GM23338 (cell line): ENCODE data around the gene FUCA1.
A peak's percentile ranks its signal among the peaks of the same experiment; 100 is the strongest.

ENCODE experiments used
- CTCF ChIP-seq, 2 experiments: fragments of 200-600 bp in 1 of 2; sonication (generic) in 1 of 2; conservative IDR thresholded peaks; 2 replicates each; pipeline versions ENCODE4 v1.5.1 to v1.6.1; 2016 to 2017; ENCODE audit warnings: antibody characterized with exemption in 2 of 2, low read depth in 2 of 2, mild to moderate bottlenecking in 2 of 2, moderate library complexity in 1 of 2
- ETS1 ChIP-seq: IDR thresholded peaks from 2 replicates; pipeline ENCODE4 v1.6.1; 2016; ENCODE audit warnings: antibody characterized with exemption
- EZH2 ChIP-seq: fragments of 200-600 bp; sonication (generic); IDR thresholded peaks from one replicate; pipeline ENCODE4 v1.8.0; 2017; ENCODE audit warnings: antibody characterized with exemption, mild to moderate bottlenecking, low read depth; ENCODE audit not compliant: unreplicated experiment
- EZH2phosphoT487 ChIP-seq: fragments of 200-600 bp; sonication (generic); IDR thresholded peaks from one replicate; pipeline ENCODE4 v1.8.1; 2018; ENCODE audit warnings: antibody characterized with exemption; ENCODE audit not compliant: unreplicated experiment
- JUNB ChIP-seq: IDR thresholded peaks from one replicate; pipeline ENCODE4 v1.6.1; 2016; ENCODE audit warnings: antibody characterized with exemption; ENCODE audit not compliant: unreplicated experiment
- POLR2AphosphoS5 ChIP-seq: IDR thresholded peaks from 2 replicates; pipeline ENCODE4 v1.6.1; 2016; ENCODE audit warnings: antibody characterized with exemption, low read depth
- TF ChIP-seq, protein P1 (sequence below): IDR thresholded peaks from one replicate; pipeline ENCODE4 v1.6.1; 2018; ENCODE audit warnings: antibody characterized with exemption; ENCODE audit not compliant: unreplicated experiment

DNA sequence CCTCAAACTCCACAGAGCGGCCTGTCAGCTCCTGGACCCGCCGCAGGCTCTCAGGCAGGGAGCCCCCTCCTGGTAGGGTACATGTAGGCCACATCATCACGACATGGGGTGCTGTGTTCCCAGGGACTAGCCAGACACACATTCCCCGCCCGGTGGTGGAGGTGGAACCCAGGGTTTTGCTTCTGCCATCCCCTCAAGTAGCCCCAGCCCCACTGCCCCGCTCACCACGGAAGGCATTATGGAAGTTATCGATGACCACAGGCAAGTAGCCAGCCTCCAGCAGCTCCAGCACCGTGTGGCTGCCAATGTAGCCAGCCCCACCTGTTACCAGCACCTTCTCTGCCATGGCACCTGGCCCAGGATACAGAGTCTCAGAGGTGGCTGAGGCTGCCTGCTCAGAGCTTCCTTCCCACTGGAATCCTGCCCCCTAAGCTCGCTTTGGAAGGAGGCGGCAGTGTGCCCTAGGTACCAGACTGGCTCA lies 69.4 kb downstream of the FUCA1 start:
- TF ChIP-seq CTCF (conservative IDR thresholded peaks at IDR 0.05; ENCODE audit: low read depth in 2 of 2) (peak; percentile 34 to 63; a peak in 3 of 4 replicates), EZH2 (no peak), EZH2phosphoT487 (no peak), POLR2AphosphoS5 (no peak), ETS1 (no peak), JUNB (no peak)
- TF ChIP-seq, protein P1, sequence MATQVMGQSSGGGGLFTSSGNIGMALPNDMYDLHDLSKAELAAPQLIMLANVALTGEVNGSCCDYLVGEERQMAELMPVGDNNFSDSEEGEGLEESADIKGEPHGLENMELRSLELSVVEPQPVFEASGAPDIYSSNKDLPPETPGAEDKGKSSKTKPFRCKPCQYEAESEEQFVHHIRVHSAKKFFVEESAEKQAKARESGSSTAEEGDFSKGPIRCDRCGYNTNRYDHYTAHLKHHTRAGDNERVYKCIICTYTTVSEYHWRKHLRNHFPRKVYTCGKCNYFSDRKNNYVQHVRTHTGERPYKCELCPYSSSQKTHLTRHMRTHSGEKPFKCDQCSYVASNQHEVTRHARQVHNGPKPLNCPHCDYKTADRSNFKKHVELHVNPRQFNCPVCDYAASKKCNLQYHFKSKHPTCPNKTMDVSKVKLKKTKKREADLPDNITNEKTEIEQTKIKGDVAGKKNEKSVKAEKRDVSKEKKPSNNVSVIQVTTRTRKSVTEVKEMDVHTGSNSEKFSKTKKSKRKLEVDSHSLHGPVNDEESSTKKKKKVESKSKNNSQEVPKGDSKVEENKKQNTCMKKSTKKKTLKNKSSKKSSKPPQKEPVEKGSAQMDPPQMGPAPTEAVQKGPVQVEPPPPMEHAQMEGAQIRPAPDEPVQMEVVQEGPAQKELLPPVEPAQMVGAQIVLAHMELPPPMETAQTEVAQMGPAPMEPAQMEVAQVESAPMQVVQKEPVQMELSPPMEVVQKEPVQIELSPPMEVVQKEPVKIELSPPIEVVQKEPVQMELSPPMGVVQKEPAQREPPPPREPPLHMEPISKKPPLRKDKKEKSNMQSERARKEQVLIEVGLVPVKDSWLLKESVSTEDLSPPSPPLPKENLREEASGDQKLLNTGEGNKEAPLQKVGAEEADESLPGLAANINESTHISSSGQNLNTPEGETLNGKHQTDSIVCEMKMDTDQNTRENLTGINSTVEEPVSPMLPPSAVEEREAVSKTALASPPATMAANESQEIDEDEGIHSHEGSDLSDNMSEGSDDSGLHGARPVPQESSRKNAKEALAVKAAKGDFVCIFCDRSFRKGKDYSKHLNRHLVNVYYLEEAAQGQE: no peak
